GM12875 (cell line): ENCODE measurements around the gene SGIP1.

Source experiments
- H3K4me3 ChIP-seq: one replicate; pipeline ENCODE4 v1.5.1; 2011; ENCODE audit warnings: low read depth, low read length, control low read depth
- TF ChIP-seq, protein P1 (sequence below): IDR thresholded peaks from 2 replicates; pipeline ENCODE4 v1.5.1; 2011; ENCODE audit warnings: low read depth, mild to moderate bottlenecking, control low read depth, inconsistent platforms, low read length, moderate library complexity, borderline replicate concordance; ENCODE audit not compliant: insufficient read depth

SGIP1 gene

DNA sequence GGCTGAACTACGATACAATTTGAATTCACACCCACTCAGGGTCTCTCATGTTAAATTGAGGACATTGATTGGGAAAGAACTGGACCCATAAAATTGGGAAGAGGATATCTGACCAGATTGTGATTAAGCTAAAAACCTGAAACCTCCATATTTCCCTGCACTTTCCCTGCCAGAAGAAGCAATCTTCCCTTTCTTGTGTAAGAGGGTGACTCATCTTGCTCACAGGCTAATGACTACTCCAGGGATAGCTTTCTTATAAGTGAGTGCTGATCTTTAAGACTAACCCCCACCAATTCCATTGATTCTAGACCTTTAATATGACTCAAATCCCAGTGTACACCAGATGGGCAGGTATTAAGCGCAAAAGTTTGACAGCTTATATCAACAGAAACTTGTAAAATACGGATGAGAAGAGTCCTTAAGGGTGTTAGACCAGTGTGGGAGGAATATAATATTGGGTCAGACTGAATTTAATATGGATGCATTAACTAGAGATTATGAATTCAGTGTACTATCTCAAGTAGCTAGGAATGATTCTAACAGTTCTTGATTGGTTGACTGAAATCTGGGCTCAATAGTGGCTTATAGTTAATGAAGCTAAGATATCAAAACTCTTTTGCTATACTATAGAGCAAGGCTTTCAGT, 12.1 kb upstream of the SGIP1 start:
- H3K4me3 ChIP-seq = no peak overlapping the region
- TF ChIP-seq, protein P1, sequence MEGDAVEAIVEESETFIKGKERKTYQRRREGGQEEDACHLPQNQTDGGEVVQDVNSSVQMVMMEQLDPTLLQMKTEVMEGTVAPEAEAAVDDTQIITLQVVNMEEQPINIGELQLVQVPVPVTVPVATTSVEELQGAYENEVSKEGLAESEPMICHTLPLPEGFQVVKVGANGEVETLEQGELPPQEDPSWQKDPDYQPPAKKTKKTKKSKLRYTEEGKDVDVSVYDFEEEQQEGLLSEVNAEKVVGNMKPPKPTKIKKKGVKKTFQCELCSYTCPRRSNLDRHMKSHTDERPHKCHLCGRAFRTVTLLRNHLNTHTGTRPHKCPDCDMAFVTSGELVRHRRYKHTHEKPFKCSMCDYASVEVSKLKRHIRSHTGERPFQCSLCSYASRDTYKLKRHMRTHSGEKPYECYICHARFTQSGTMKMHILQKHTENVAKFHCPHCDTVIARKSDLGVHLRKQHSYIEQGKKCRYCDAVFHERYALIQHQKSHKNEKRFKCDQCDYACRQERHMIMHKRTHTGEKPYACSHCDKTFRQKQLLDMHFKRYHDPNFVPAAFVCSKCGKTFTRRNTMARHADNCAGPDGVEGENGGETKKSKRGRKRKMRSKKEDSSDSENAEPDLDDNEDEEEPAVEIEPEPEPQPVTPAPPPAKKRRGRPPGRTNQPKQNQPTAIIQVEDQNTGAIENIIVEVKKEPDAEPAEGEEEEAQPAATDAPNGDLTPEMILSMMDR = no peak

DNA sequence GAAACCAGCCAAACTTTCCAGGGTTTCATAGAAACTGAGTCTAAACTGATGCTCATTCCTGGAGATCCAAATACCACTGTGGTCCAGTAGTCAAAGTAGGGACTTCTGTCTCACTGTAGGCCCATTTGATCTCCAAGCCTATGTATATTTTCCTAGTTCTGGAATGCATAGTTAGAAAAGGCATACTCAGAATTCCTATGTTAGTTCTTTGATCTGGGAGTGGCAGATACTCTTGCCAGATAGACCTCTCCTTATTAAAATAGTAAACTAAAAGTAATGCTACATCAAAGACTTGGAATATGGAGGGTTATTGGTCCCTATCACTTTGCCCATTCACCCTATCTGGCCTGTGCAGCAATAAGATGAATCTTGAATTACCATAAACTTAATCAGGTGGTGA, 10.4 kb upstream of the SGIP1 start:
- no peak overlapping the region for H3K4me3 ChIP-seq
- TF ChIP-seq, protein P1 = no peak

DNA sequence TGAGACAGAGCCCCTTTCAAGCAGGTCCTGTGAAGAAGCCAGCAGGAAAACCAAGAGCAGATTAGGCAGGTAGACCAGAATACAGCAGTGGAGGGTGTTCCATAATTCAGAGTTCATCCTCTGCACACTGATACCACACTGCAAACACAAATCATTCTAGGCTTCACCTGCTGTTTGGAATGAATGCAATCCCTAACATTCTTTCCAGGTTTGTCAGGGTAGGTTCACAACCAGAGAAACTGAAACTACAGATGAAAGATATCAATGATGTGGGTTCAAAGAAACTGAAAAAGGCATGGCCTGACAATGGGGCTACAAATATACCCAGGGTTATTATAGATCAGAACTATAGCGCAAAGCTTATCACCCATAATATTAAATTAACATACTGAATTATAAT, 8.9 kb upstream of the SGIP1 start:
- no peak overlapping the region for H3K4me3 ChIP-seq
- TF ChIP-seq, protein P1 = no peak

DNA sequence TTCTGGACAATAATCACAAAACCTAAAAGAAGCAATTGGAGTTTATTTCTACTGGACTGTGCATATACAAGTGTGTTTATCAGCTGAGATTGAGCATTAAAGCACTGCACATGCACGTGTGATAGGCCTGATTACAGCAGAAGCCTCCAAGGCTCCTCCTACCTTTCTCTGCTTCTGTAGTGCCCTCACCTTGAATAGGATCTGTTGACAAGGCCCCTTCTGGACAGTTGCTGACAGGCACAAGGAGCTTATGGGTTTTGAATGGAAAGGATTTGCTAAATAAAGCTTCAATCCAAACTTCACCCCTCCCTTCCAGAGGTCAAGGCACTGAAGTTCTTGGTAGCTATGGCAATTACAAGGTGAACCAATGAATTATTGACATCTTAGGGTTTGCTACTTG, 7.9 kb upstream of the SGIP1 start:
- no peak overlapping the region for H3K4me3 ChIP-seq
- TF ChIP-seq, protein P1 = no peak

DNA sequence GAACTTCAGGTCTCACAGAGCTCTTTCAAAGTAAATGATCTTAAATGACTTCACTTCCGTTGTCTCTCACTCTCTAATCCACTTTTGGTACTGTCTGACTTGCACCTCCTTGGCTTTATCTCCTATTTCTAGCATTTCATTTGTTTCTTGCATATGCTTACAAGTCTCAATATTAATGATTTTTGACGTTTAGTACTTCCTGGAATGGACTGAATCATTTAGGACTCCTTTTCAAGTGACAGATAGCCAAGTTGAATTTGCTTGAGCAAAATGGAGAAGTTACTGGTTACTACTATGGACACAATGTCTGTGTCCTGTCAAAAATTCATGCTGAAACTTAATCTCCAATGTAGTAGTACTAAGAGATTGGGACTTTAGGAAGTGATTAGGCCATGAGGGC, 7.0 kb upstream of the SGIP1 start:
- TF ChIP-seq, protein P1 = no peak
- no peak overlapping the region for H3K4me3 ChIP-seq

DNA sequence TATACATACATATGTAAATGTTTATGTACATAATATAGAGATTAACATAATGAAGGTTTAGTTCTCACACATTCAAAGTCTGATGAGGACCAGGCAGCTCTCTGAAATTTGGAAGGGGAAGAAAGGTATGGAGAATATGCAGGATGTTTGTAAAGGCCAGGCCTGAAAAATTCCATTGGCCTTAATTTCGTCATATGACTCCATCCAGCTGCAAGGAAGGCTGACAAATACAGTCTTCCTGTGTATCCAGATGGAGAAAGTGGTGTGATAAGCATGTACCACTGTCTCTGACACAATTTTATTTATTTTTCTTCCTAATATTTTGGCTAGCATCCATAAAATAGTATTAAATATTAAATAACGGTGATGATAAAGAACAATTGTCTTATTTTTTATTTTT, 6.3 kb upstream of the SGIP1 start:
- no peak overlapping the region for H3K4me3 ChIP-seq

DNA sequence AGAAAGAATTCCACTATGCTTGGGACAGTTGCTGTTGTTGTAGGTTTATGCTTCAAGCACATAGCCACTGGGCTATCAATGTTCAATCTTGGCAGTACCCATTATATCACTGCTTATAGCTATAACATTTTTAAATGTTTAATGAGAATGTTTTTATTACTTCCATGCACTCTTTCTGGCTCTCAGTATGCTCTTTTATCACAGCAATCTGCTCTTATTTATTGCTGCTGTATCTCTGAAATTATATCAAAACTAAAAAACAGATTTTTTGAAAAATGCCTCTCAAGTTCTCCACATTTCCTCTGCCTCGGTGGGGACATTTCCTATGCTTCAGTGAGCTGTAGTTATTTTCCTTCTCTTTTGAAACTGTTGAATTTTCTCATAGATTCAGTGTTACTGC, 5.4 kb upstream of the SGIP1 start:
- no peak overlapping the region for H3K4me3 ChIP-seq
- TF ChIP-seq, protein P1 = no peak

More for the DNA sequence above, 6.3 kb upstream of the SGIP1 start:
- TF ChIP-seq, protein P1 = no peak
